GM15510 (cell line): ENCODE results near the gene PRKN.

Source experiments
- POLR2A ChIP-seq: IDR thresholded peaks from 3 replicates; pipeline ENCODE4 v1.6.1; 2011; ENCODE audit warnings: borderline replicate concordance; ENCODE audit not compliant: insufficient read length; ENCODE audit errors: extremely low read depth

The PRKN gene

GRCh38 chr6:161544801-161545480 lies 1182.6 kb downstream of the PRKN start:
- no peak for TF ChIP-seq POLR2A

GRCh38 chr6:161543684-161544309 lies 1183.8 kb downstream of the PRKN start:
- no peak for TF ChIP-seq POLR2A

GRCh38 chr6:161542346-161542980 lies 1185.1 kb downstream of the PRKN start:
- TF ChIP-seq POLR2A, result no peak

DNA sequence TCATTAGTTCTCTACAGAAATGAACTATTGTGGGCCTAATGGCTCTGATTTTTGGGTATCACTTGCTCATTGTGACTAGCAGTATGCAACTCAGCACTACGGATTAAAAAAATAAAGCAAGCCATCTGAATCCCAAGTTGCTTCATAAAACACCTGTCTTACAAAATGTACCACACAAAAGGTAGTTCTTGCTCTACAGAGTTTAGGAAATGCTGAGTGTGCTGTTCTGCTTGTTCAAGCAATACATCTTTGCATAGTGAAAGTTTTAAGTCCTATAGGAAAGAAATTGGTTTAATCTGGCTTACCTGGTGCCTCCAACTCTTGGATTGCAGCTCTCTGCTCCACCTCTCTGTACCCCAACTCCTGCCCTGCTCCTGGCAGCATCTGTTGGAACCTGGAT lies 1187.0 kb downstream of the PRKN start:
- TF ChIP-seq POLR2A, result no peak

DNA sequence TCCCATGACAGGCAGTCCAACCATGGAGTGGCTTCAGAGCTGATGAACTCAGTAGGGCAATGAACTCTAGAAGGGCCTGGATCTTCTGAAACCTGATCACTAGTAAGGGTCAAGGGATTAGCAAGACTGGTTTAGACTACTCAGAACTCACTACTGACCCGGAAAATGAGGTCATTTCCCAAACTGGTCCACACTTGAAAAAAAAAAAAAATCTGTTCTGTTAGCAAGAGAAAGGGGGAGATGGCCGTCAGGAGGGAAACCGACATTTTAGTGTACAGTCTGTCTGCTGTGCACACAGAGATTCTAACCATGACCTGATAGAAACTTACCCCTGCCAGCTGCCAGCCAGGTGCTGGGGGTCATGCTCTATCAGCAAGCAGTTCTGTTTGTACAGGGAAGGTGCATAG lies 1191.3 kb downstream of the PRKN start:
- TF ChIP-seq POLR2A, result no peak

DNA sequence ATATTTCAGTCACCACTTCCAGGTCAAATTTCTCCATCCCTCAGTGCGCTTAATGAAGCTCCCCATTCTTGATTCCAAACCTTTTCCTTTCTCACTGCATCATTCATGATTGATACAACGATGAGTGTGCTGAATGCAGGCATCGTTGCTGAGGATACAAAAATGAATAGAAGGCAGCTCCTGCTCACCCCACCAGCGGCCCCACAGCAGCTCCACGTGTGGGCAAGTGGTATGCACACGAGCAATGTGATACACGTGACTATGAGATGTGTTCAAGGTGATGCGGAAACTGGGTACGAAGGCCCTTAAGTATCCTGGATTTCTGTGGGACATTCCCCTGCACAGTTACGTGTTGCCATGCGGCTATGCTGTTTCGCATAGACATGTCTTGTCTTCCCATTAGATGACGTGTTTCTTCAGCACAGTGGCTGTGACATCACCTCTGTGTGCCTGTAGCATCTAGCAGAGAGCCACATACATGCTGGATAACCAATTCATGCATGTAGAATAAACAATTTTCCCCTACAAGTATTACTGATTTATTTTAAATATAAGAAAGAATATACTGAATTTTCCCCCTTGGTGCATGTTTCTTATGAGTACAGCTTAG lies 1193.2 kb downstream of the PRKN start:
- TF ChIP-seq POLR2A, result no peak

- TF ChIP-seq POLR2A, result no peak
Observed at GRCh38 chr6:161533266-161533665, 1194.3 kb downstream of the PRKN start.

- TF ChIP-seq POLR2A, result no peak
Observed at GRCh38 chr6:161532536-161532935, 1195.0 kb downstream of the PRKN start.

DNA sequence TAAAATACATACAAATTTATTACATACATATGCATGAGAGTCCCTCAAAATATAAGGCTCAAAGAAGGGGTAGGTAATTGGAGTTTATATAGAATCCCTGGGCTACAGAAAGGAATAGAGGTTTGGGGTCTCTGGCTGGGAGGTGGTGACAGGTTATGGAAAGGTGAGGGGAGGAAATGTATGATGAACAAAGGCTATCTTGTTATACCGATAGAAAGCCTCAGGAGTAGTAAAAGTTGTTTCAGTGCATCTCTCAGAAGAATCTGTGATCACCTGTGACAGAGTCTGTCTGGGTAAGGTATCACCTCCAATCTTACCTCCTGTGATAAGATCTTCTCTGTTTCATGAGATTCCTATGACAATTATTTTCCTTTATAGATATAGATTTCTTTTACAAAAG lies 1200.8 kb downstream of the PRKN start:
- no peak for TF ChIP-seq POLR2A

GRCh38 chr6:161523362-161523761 lies 1204.2 kb downstream of the PRKN start:
- TF ChIP-seq POLR2A, result no peak

- TF ChIP-seq POLR2A, result no peak
Observed at GRCh38 chr6:161522276-161522675, 1205.3 kb downstream of the PRKN start.

DNA sequence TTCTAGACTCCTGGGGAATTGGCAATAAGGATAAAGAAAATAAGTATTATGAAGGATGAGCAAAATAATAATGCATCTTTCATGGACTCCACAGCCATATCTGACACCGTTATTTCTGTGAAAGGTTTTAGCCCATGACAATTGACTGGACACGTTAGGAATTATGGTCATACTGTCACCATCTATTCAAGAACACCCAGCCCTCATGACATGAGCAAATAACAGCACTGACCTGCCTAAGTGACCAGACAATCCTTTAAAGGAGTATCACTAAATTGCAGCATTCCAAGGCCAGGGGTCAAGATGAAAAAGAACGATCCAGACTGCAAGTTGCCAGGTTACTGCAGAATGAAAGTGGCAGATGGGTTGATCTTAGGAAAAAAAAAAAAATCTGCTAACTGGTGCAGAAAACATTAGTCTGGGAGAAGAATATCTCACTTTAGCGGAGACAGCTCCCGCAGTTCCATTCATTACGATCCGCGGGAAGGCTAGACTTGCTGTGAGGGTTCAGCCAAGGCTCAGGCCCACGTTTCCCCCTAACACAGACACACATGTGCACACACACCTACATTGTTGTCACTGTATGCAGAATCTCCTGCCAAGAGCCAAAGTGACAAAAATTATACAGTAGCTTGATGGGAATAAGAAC lies 1216.0 kb downstream of the PRKN start:
- TF ChIP-seq POLR2A, result no peak

GRCh38 chr6:161508341-161508740 lies 1219.2 kb downstream of the PRKN start:
- no peak for TF ChIP-seq POLR2A

DNA sequence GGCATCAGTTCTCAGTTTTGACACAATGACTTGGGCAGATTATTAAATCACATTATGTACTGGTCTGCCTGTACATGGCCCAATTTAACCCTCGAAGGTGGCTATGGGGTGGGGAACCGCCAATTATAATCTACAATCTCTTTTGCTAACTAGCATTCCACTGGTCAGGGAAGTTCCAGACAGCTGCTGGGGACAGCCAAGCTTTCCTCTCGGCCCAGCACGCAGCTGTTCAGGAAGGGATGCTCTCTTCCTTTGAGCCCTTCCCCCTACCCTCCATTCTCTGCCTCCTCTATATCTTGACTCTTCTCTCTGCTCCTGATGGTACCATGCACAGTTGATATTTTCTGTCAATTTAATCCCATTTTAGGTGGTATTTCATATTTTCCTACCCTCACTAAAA lies 1220.2 kb downstream of the PRKN start:
- no peak for TF ChIP-seq POLR2A

- no peak for TF ChIP-seq POLR2A
Observed at GRCh38 chr6:161503570-161503969, 1224.0 kb downstream of the PRKN start.

GRCh38 chr6:161498881-161499280 lies 1228.7 kb downstream of the PRKN start:
- no peak for TF ChIP-seq POLR2A

GRCh38 chr6:161498359-161498758 lies 1229.2 kb downstream of the PRKN start:
- no peak for TF ChIP-seq POLR2A
